HepG2 (cell line): ENCODE results near the gene SDK2.

ENCODE experiments used
- HDAC6 ChIP-seq: fragments of 200-600 bp; sonication (generic); IDR thresholded peaks from 2 replicates; pipeline ENCODE4 v1.7.0; 2017; ENCODE audit warnings: mild to moderate bottlenecking, antibody characterized with exemption, low read length, low read depth
- MAFF ChIP-seq: IDR thresholded peaks from 2 replicates; pipeline ENCODE4 v1.6.1; 2011; ENCODE audit warnings: low read depth, low read length, improper control_type of control experiment
- POLR2G ChIP-seq: fragments of 200-400 bp; formaldehyde crosslinking; IDR thresholded peaks from 2 replicates; pipeline ENCODE4 v1.6.1; 2018; ENCODE audit warnings: mild to moderate bottlenecking, low read depth, low read length, moderate library complexity
- RXRA ChIP-seq: sonication (generic); formaldehyde crosslinking; IDR thresholded peaks from 2 replicates; pipeline ENCODE4 v1.5.1; 2020; ENCODE audit warnings: missing genetic modification reagents
- SIN3A ChIP-seq: IDR thresholded peaks from 2 replicates; pipeline ENCODE4 v1.6.1; 2011; ENCODE audit warnings: low read depth, mild to moderate bottlenecking, control low read depth, low read length, borderline replicate concordance
- TEAD2 ChIP-seq: sonication (generic); formaldehyde crosslinking; IDR thresholded peaks from 2 replicates; pipeline ENCODE4 v1.9.0; 2021; ENCODE audit warnings: missing genetic modification reagents
- YEATS2 ChIP-seq: sonication (generic); formaldehyde crosslinking; IDR thresholded peaks from 2 replicates; pipeline ENCODE4 v1.4.0; 2020; ENCODE audit warnings: missing genetic modification reagents, borderline replicate concordance
- ZNF431 ChIP-seq: sonication (generic); formaldehyde crosslinking; IDR thresholded peaks from 2 replicates; pipeline ENCODE4 v1.9.0; 2022; ENCODE audit warnings: missing genetic modification reagents, low read depth, mild to moderate bottlenecking, borderline replicate concordance
- TF ChIP-seq, protein P1 (sequence below): sonication (generic); formaldehyde crosslinking; IDR thresholded peaks from 2 replicates; pipeline ENCODE4 v1.5.0; 2020; ENCODE audit warnings: mild to moderate bottlenecking, missing genetic modification reagents, moderate library complexity

DNA sequence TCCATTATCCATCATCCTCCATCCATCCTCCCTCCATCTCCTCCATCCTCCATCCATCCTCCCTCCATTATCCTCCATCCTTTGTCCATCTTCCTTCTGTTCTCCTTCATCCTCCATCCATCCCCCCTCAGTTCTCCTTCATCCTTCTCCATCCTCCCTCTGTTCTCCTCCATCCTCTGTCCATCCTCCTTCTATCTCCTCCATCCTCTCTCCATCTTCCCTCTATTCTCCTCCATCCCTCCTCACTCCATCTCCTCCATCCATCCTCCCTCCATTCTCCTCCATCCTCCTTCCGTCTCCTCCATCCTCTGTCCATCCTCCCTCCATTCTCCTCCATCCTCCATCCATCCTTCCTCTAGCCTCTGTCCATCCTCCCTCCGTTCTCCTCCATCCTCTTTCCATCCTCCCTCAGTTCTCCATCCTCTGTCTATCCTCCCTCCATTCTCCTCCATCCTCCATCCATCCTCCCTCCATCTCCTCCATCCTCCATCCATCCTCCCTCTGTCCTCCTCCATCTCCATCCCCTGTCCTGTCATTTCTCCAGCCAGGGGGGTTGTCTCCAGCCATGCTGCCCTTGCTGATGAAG lies 143.7 kb downstream of the SDK2 start:
- TF ChIP-seq RXRA (CRISPR knock-in tag) (no peak), ZNF431 (CRISPR knock-in tag) (no peak), TEAD2 (CRISPR knock-in tag) (no peak), MAFF (no peak), POLR2G (no peak), HDAC6 (no peak), YEATS2 (no peak), SIN3A (no peak)
- TF ChIP-seq, protein P1, sequence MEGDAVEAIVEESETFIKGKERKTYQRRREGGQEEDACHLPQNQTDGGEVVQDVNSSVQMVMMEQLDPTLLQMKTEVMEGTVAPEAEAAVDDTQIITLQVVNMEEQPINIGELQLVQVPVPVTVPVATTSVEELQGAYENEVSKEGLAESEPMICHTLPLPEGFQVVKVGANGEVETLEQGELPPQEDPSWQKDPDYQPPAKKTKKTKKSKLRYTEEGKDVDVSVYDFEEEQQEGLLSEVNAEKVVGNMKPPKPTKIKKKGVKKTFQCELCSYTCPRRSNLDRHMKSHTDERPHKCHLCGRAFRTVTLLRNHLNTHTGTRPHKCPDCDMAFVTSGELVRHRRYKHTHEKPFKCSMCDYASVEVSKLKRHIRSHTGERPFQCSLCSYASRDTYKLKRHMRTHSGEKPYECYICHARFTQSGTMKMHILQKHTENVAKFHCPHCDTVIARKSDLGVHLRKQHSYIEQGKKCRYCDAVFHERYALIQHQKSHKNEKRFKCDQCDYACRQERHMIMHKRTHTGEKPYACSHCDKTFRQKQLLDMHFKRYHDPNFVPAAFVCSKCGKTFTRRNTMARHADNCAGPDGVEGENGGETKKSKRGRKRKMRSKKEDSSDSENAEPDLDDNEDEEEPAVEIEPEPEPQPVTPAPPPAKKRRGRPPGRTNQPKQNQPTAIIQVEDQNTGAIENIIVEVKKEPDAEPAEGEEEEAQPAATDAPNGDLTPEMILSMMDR (CRISPR knock-in tag), result no peak
